Stimulated activated naive CD8-positive, alpha-beta T cell treated with anti-CD3 and anti-CD28 coated beads, Interleukin-15, Interleukin-2, amounts not matched to agents 100 ng/mL and 50 ng/mL, for 24 hours (primary cell): ENCODE data around the gene NTRK3.

Experiments
- H3K27ac Mint-ChIP-seq: one replicate; pipeline ENCODE4 v1.8.0; 2021; ENCODE audit warnings: mild to moderate bottlenecking, mixed read lengths
- H3K27me3 Mint-ChIP-seq: one replicate; pipeline ENCODE4 v1.8.0; 2021; ENCODE audit warnings: mixed read lengths
- H3K36me3 Mint-ChIP-seq: one replicate; pipeline ENCODE4 v1.8.0; 2021; ENCODE audit warnings: low read depth, mixed read lengths
- H3K4me1 Mint-ChIP-seq: one replicate; pipeline ENCODE4 v1.8.0; 2021; ENCODE audit warnings: low read depth, mixed read lengths
- H3K4me3 Mint-ChIP-seq: one replicate; pipeline ENCODE4 v1.8.0; 2021; ENCODE audit warnings: mild to moderate bottlenecking, mixed read lengths
- H3K9me3 Mint-ChIP-seq: one replicate; pipeline ENCODE4 v1.8.0; 2021; ENCODE audit warnings: mixed read lengths

NTRK3 gene

DNA sequence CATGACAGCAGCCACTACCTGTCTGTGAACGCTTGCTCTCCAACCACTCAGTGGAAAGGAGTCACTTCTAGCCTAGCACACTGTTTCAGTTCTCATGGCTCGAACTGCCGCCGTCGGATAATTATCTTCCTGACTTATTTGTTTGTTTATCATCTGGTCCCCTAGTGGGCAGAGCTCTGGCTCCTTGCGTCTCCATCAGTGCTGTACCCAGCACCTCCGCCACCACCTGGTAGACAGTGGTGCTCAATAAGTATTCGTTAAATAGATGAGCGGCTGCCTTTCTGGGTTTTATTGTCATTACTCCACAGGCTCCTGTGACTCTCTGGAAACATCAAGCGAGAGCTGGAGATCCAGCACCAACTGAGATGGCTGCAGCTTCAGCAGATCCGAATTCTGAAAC lies 297.5 kb downstream of the NTRK3 start:
- H3K36me3 Mint-ChIP-seq: no peaks in the 10 kb centered on the region
- H3K27me3 Mint-ChIP-seq: no peaks in the 10 kb centered on the region
- no peaks in the 10 kb centered on the region for H3K9me3 Mint-ChIP-seq
- H3K4me3 Mint-ChIP-seq: no peak overlapping the region
- H3K4me1 Mint-ChIP-seq: no peaks in the 10 kb centered on the region
- no peak overlapping the region for H3K27ac Mint-ChIP-seq

DNA sequence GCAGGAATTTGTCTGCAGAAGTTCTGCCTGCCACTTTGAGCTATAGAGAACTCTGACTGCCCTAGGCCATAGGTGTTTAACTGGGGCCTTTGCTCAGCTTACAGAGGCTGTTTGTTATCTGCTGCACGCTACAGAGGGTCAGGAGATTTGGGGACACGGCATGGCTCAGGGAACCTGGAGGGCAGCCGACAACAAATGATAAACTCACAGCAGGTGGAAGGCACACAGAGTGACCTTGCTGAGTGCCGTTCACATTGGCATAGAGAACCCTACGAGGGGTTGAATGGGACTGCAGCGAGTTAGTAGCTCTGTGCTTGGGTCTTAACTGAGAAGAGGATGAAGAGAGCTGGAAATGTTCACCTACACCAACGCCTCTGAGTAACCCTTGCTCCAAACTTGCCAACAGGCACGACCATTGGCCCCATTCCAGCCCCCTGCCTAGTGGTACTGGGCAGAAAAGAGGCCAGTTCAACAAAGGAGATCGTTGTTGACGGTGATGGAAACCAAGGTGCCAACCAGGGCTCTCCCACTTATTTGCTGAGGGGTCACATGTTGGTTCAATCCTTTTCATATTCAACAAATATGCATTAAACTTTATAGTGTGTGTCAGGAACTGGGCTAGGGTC lies 301.1 kb downstream of the NTRK3 start:
- H3K4me1 Mint-ChIP-seq: no peaks in the 10 kb centered on the region
- no peaks in the 10 kb centered on the region for H3K27me3 Mint-ChIP-seq
- H3K4me3 Mint-ChIP-seq: no peak overlapping the region
- H3K27ac Mint-ChIP-seq: no peak overlapping the region
- H3K9me3 Mint-ChIP-seq: no peaks in the 10 kb centered on the region
- no peaks in the 10 kb centered on the region for H3K36me3 Mint-ChIP-seq

DNA sequence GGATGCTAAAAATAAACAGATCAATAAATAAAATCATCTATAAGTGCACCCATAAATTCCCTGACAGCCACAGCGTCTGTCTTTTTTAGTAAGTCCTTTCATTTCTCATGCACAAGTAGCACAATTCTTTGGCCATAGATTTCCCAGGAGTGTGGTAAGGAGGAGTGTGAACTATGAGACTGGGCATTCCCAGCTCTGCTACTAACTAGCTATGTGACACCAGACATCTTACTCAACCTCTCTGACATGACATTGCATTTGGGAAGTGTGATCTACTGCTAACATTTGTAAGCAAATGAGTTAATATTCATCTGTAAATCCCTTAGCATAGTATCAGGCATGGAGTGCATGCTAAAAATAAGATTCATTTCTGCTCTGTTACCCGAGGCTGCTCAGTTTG lies 301.7 kb downstream of the NTRK3 start:
- no peaks in the 10 kb centered on the region for H3K4me1 Mint-ChIP-seq

DNA sequence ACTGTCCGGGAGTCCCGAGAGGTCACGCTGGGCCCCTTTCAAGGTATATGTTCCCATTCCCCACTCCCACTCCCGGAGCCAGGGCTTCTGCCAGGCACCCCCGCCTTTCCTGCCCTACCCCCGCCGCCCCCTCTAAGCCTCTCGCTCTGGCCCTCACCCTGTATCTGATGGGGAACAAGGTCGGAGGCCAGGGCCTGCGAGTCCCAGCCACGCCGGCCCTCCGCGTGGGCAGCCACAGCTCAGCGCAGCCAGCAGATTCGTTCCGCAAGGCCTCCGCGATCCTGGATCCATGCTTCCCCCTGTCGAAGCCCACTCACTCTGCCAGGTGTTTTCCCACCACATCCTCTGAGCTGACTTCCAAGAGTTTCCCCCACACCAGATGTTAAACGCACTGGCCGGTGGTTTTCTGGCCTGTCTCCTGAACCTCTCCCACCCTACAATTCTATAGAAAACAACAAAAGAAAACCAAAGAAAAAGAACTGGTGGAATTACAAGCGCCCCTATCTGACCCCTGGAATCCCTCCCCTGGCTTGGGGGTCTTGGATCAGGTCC lies 303.7 kb downstream of the NTRK3 start:
- no peak overlapping the region for H3K4me3 Mint-ChIP-seq
- no peaks in the 10 kb centered on the region for H3K36me3 Mint-ChIP-seq
- no peaks in the 10 kb centered on the region for H3K27me3 Mint-ChIP-seq
- no peaks in the 10 kb centered on the region for H3K4me1 Mint-ChIP-seq
- H3K9me3 Mint-ChIP-seq: no peaks in the 10 kb centered on the region
- no peak overlapping the region for H3K27ac Mint-ChIP-seq

More for the DNA sequence above, 301.7 kb downstream of the NTRK3 start:
- Mint-ChIP-seq H3K9me3 (no peaks in the 10 kb centered on the region), H3K27me3 (no peaks in the 10 kb centered on the region), H3K36me3 (no peaks in the 10 kb centered on the region), H3K27ac (no peak overlapping the region), H3K4me3 (no peak overlapping the region)

DNA sequence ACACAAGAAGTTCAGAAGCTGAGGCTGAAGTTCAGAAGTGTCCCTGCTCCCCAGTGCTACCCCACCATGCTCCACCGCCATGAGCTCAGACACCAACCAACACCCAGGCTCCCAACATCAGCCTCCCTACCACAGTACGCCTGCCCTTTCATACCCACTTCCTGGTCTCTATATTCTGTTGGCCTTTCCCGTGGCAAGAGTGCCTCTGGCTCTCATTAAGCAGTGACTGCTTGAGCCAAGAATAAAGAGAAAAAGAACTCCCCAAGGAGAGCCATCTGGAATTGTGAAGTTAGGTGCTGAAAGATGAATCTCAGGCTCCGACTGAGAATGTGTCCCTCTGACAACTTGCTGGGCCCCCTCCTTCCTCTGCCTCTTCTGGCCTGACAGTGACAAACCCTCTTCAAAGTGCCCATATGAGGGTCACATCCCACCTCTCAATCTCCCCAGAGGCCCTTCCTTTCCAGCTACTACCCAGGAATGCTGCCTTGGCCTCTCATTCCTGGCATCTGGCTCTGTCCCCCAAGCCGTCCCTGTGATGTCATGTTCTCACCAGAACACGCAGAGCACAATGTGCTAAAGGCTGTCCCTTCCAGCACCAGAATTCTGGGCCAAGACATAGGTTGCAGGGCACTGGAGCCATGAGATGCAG lies 306.8 kb downstream of the NTRK3 start:
- Mint-ChIP-seq H3K4me1 (no peaks in the 10 kb centered on the region), H3K36me3 (no peaks in the 10 kb centered on the region), H3K27ac (no peak overlapping the region), H3K4me3 (no peak overlapping the region), H3K27me3 (no peaks in the 10 kb centered on the region), H3K9me3 (no peaks in the 10 kb centered on the region)

DNA sequence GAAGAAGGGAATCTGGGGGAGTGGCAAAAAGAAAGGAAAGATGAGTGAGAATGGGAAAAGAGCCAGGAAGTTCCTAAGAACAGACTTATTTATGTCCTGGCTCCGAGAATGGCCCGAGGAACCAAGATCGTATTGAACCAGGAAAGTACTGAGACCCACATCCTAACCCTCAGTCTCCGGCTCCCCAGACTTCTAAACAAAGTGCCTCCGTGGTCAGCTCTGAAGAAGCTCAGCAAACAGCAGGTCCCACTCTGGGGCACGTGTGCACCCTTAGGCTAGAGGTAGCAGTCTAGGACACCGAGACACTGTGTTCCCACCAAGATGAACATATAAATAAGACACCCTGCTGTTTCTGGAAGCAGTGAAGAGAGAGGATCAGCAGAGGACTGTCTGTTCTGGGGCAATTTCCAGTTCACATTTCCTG lies 307.4 kb downstream of the NTRK3 start:
- Mint-ChIP-seq H3K4me3 (no peak overlapping the region), H3K9me3 (no peaks in the 10 kb centered on the region), H3K36me3 (no peaks in the 10 kb centered on the region), H3K27ac (no peak overlapping the region), H3K27me3 (no peaks in the 10 kb centered on the region), H3K4me1 (no peaks in the 10 kb centered on the region)

DNA sequence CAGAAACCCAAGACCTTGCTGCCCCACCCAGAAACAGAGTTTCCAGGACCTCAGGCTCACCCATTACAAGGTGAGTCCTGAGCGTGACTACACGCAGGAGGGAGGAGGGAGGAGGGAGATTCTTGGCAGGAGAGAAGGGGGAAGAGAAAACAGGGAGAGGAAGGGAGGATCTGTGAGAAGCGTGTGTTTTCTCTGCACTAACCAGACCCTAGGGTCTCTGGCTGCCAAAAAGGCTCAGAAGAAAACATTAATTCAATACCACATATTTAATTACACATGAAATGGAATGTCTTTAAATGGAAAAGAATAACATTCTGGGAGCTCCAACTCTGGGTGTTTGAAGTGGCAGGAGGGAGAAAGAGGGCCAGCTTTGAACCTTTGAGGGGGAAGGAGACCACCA lies 309.0 kb downstream of the NTRK3 start:
- Mint-ChIP-seq H3K9me3 (no peaks in the 10 kb centered on the region), H3K27ac (no peak overlapping the region), H3K4me1 (no peaks in the 10 kb centered on the region), H3K4me3 (no peak overlapping the region), H3K36me3 (no peaks in the 10 kb centered on the region), H3K27me3 (no peaks in the 10 kb centered on the region)

DNA sequence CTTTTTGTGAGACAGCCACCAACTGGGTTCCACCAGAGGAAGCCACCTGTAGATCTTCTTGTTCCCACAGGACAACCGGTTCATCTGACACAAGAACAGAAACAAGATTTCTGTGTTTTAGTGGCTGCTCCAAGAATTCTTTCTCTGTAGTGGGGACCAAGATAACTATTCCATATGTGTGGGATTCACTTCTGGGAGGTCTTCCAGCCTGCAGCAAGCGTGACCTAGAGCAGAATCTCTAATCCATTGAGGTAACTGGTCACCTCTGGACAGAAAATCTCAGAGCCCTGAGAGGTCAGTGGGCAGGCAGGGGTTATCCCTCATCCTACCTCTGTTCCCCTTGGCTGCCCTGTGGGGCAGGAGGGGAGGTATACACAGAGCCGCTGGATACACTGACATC lies 311.3 kb downstream of the NTRK3 start:
- no peaks in the 10 kb centered on the region for H3K36me3 Mint-ChIP-seq
- no peaks in the 10 kb centered on the region for H3K4me1 Mint-ChIP-seq
- no peaks in the 10 kb centered on the region for H3K27me3 Mint-ChIP-seq
- no peaks in the 10 kb centered on the region for H3K9me3 Mint-ChIP-seq
- no peak overlapping the region for H3K4me3 Mint-ChIP-seq
- H3K27ac Mint-ChIP-seq: no peak overlapping the region

DNA sequence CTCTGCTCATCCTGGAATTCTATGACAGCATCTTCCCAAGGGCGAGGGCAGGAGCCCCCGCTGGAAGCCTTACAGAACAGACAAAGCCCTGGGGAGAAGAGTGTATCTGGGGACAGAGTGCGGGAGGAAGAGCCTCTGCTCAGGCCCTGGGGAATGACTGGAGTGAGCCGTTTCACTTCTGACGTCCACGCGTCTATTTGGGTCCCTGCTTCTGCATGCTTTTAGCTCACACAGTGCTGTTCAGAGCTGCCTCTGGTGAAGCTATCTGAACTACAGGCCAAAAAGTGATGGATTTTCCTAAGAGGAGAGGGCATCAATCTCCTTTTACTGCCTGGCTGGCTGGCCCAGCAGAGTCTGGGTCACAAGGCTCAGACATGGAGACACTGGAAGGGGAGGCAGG lies 311.8 kb downstream of the NTRK3 start:
- H3K27me3 Mint-ChIP-seq: no peaks in the 10 kb centered on the region
- H3K4me1 Mint-ChIP-seq: no peaks in the 10 kb centered on the region
- H3K27ac Mint-ChIP-seq: no peak overlapping the region
- no peak overlapping the region for H3K4me3 Mint-ChIP-seq
- H3K9me3 Mint-ChIP-seq: no peaks in the 10 kb centered on the region
- no peaks in the 10 kb centered on the region for H3K36me3 Mint-ChIP-seq

DNA sequence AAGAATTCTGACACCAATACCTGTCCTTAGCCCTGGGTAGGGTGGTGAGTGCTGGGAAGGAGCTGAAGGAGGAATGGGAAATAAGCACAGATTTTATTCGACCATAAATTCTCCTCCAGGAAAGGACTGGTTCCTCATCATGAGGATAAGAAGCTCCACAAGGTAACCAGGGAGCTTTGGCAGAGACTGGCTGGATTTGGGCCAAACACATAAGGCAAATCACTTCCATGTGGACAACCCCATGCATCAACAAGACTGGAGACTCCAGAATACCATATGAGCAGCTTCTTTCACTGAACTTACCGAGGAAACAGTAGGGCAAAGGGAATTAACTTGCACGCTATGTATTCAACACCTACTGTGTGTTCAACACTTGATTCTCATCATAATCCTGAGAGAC lies 312.5 kb downstream of the NTRK3 start:
- no peaks in the 10 kb centered on the region for H3K27me3 Mint-ChIP-seq
- no peaks in the 10 kb centered on the region for H3K9me3 Mint-ChIP-seq
- no peak overlapping the region for H3K4me3 Mint-ChIP-seq
- H3K4me1 Mint-ChIP-seq: no peaks in the 10 kb centered on the region
- H3K36me3 Mint-ChIP-seq: no peaks in the 10 kb centered on the region
- no peak overlapping the region for H3K27ac Mint-ChIP-seq

DNA sequence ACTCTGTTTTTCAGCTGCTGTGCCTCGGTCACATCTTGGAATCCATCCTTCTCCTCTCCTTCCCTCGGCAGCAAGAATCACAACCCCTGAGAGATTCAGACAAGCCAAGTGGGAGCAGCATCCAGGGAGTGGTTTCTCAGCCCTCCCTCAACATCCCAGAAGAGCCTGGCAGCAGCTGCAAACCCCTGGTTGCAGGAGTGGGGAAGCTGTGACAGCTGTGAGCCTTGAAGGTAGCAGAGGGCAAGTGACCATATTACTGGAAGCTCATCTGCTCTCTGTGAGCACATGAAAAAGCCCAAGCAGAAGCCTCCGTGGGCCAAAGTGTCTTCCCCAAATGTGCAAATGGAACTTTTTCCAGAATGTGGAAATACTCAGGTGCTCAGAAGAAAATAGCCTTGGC lies 312.9 kb downstream of the NTRK3 start:
- no peaks in the 10 kb centered on the region for H3K36me3 Mint-ChIP-seq
- no peak overlapping the region for H3K4me3 Mint-ChIP-seq
- no peaks in the 10 kb centered on the region for H3K4me1 Mint-ChIP-seq
- H3K27ac Mint-ChIP-seq: no peak overlapping the region
- no peaks in the 10 kb centered on the region for H3K27me3 Mint-ChIP-seq
- H3K9me3 Mint-ChIP-seq: no peaks in the 10 kb centered on the region

DNA sequence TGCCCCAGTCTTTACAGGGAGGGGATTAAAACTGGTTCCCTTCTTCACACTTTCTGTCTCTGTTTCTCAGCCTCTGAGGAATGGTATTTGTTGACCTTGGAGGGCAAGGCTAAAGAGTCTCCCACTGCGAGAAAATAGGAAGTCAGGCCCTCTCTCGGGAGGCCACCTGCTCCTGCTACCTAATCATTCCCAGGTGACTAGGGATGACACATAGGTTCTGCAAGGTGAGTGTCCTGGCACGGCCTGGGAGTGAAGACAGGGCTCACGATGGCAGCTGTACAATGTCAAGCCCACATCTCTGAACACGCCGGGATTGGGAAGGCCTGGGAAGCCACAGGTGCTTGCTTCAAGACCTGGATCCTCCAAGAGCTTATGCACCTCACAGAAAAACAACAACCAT lies 314.2 kb downstream of the NTRK3 start:
- Mint-ChIP-seq H3K4me1 (no peaks in the 10 kb centered on the region), H3K36me3 (no peaks in the 10 kb centered on the region), H3K27me3 (no peaks in the 10 kb centered on the region), H3K27ac (no peak overlapping the region), H3K9me3 (no peaks in the 10 kb centered on the region), H3K4me3 (no peak overlapping the region)

DNA sequence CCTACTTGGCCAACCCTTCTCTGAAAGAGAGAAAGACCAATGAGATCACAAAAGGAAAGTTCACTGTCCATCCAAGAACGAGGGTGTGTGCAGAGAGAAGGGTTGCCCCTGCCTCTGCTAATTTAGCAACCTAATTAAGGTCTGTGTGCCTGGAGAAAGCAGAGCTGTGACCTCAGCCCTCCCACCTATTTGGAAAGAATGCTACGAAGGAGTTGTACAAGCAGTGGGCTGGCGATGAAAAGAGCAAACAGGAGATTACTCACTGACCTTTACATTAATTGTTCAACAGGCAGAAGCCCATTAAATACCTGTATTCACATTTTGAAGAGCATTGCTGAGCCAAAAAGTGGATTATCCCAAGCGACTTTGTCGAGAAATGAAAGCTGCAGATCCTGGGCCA lies 314.9 kb downstream of the NTRK3 start:
- Mint-ChIP-seq H3K4me3 (no peak overlapping the region), H3K9me3 (no peaks in the 10 kb centered on the region), H3K4me1 (no peaks in the 10 kb centered on the region), H3K27me3 (no peaks in the 10 kb centered on the region), H3K36me3 (no peaks in the 10 kb centered on the region), H3K27ac (no peak overlapping the region)

DNA sequence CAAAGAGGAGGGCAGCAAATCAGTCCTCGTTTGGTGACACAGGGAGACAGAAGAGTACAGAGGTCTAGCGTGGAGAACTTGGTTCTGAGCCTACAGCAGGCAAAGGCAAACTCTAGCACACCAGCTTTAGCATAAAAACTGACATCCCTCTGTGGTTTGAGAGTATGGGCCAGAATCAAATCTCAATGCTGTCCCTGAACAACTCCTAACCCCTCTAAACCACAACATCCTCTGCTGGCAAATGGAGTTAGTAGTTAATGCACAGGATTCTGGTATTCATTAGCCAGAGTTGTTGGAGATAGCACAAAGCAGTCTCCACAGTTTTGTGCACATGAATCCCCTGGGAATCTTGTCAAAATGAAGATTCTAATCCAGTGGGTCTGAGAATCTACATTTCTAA lies 315.8 kb downstream of the NTRK3 start:
- no peaks in the 10 kb centered on the region for H3K4me1 Mint-ChIP-seq
- H3K9me3 Mint-ChIP-seq: no peaks in the 10 kb centered on the region
- no peak overlapping the region for H3K27ac Mint-ChIP-seq
- no peaks in the 10 kb centered on the region for H3K36me3 Mint-ChIP-seq
- no peak overlapping the region for H3K4me3 Mint-ChIP-seq
- H3K27me3 Mint-ChIP-seq: no peaks in the 10 kb centered on the region

DNA sequence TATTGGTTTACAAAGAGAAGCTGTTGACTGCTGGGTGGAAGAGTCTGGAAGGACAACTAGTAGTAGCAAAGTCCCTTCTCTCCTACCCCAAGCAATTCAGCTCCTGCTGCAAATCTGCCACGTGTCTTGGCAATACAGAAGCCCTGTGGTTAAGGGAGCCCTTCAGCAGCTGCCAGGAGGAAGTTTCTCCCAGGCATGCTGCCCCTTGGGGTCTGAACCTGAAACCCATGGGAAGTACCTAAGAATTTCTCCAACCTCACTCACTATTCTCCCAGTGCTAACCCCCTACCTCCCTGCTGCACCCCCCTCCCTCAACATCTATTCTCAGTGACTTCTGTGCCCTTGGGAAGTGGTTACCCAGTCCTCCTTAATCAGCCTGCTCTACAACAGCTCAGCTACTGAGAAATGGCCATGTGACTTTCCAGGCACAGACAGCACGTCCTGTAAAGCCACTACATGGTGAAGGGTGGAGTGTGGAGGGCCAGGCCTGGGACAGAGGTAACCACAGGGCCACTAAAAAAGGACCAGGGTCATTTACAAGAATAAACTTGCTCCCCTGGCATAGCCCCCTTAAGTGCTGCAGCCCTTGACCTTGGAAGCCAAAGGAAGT lies 316.6 kb downstream of the NTRK3 start:
- Mint-ChIP-seq H3K36me3 (no peaks in the 10 kb centered on the region), H3K27ac (no peak overlapping the region), H3K4me3 (no peak overlapping the region), H3K9me3 (no peaks in the 10 kb centered on the region), H3K27me3 (no peaks in the 10 kb centered on the region), H3K4me1 (no peaks in the 10 kb centered on the region)
